ENCODE measurements around the gene CALR. TPM values are rescaled to one million over a fixed set of nuclear protein-coding genes. Genes with fewer than 3 reads are reported as not detected.

CALR gene
- polyA plus RNA-seq, 3 donors from 2014 or later: 125 to 301 (median 238) TPM

DNA sequence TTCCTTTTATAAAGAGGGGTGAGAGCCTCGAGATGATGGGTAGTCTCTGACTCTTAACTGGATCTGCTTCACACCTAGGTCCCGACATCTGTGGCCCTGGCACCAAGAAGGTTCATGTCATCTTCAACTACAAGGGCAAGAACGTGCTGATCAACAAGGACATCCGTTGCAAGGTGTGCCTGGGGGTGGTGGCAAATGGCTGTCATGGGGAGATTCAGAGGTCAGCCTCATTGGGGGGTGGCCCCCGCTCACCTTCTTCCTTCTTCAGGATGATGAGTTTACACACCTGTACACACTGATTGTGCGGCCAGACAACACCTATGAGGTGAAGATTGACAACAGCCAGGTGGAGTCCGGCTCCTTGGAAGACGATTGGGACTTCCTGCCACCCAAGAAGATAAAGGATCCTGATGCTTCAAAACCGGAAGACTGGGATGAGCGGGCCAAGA is 1.6 kb downstream of the CALR start:
- Mint-ChIP-seq H3K27me3 (ENCODE audit: low read depth in 3 of 3) (peaks cover 22 to 32% (median 27%) of the 10 kb centered on the region in 3 donors), H3K36me3 (peaks cover 19 to 42% (median 21%) of the 10 kb centered on the region in 3 donors), H3K27ac (peak overlapping the region; percentile 93 to 98 (median 98)), H3K4me3 (peak overlapping the region; percentile 97 to 100 (median 98)), H3K9me3 (no peaks in the 10 kb centered on the region), H3K4me1 (peaks cover 52 to 60% of the 10 kb centered on the region in 2 donors)
- DNase-seq: no peak

GRCh38 chr19:12940897-12941296 is 2.5 kb downstream of the CALR start:
- no peak for DNase-seq
- Mint-ChIP-seq H3K27me3 (ENCODE audit: low read depth in 3 of 3) (peaks cover 29 to 40% (median 32%) of the 10 kb centered on the region in 3 donors), H3K9me3 (no peaks in the 10 kb centered on the region), H3K27ac (peak overlapping the region in 5 of 6 donors; percentile 49 to 85 (median 77)), H3K4me3 (peak overlapping the region; percentile 53 to 98 (median 97)), H3K36me3 (peaks cover 19 to 42% (median 21%) of the 10 kb centered on the region in 3 donors), H3K4me1 (peaks cover 60 to 67% of the 10 kb centered on the region in 2 donors)

DNA sequence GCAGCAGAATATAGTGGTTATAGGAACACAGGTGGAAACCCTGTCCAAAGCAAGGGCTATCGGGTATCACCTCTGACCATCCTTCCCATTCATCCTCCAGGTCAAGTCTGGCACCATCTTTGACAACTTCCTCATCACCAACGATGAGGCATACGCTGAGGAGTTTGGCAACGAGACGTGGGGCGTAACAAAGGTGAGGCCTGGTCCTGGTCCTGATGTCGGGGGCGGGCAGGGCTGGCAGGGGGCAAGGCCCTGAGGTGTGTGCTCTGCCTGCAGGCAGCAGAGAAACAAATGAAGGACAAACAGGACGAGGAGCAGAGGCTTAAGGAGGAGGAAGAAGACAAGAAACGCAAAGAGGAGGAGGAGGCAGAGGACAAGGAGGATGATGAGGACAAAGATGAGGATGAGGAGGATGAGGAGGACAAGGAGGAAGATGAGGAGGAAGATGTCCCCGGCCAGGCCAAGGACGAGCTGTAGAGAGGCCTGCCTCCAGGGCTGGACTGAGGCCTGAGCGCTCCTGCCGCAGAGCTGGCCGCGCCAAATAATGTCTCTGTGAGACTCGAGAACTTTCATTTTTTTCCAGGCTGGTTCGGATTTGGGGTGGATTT is 5.1 kb downstream of the CALR start:
- Mint-ChIP-seq H3K27ac (peak overlapping the region; percentile 84 to 96 (median 90)), H3K4me1 (peaks cover 56 to 74% of the 10 kb centered on the region in 2 donors), H3K4me3 (peak overlapping the region in 4 of 5 donors; percentile 25 to 48 (median 32)), H3K36me3 (peaks cover 19 to 42% (median 21%) of the 10 kb centered on the region in 3 donors), H3K27me3 (ENCODE audit: low read depth in 3 of 3) (peaks cover 29 to 33% (median 30%) of the 10 kb centered on the region in 3 donors), H3K9me3 (no peaks in the 10 kb centered on the region)
- DNase-seq: no peak

DNA sequence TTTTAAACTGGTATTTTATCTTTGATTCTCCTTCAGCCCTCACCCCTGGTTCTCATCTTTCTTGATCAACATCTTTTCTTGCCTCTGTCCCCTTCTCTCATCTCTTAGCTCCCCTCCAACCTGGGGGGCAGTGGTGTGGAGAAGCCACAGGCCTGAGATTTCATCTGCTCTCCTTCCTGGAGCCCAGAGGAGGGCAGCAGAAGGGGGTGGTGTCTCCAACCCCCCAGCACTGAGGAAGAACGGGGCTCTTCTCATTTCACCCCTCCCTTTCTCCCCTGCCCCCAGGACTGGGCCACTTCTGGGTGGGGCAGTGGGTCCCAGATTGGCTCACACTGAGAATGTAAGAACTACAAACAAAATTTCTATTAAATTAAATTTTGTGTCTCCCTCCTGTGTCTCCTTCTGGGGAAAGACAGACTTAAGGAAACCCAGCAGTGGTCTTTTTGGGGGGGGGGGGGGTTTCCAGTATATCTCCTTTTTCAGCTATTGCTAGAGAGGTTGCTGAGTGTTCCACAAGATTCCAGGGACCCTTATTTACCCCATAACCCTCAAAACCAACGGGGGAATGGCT is 5.8 kb downstream of the CALR start:
- DNase-seq: no peak
- Mint-ChIP-seq H3K36me3 (peaks cover 19 to 38% (median 21%) of the 10 kb centered on the region in 3 donors), H3K9me3 (no peaks in the 10 kb centered on the region), H3K27me3 (ENCODE audit: low read depth in 3 of 3) (peaks cover 23 to 28% (median 24%) of the 10 kb centered on the region in 3 donors), H3K4me3 (no peak overlapping the region), H3K4me1 (peaks cover 51 to 69% of the 10 kb centered on the region in 2 donors), H3K27ac (peak overlapping the region; percentile 91 to 97 (median 96))

- Mint-ChIP-seq H3K4me1 (peaks cover 37 to 62% of the 10 kb centered on the region in 2 donors), H3K9me3 (no peaks in the 10 kb centered on the region), H3K4me3 (peak within 1 kb of the TSS; percentile 86 to 90 (median 89)), H3K27me3 (ENCODE audit: low read depth in 3 of 3) (peaks cover 16 to 25% (median 20%) of the 10 kb centered on the region in 3 donors), H3K36me3 (peaks cover 9 to 31% (median 13%) of the 10 kb centered on the region in 3 donors), H3K27ac (peak within 1 kb of the TSS; percentile 91 to 97 (median 96))
- DNase-seq: peak; percentile 99
Measured at GRCh38 chr19:12945479-12946091, 7.2 kb downstream of the CALR start, which contains the start of gene RAD23A. RAD23A (plus strand) TSS chr19:12945862; CDS start chr19:12945949, 87 bp downstream.

DNA sequence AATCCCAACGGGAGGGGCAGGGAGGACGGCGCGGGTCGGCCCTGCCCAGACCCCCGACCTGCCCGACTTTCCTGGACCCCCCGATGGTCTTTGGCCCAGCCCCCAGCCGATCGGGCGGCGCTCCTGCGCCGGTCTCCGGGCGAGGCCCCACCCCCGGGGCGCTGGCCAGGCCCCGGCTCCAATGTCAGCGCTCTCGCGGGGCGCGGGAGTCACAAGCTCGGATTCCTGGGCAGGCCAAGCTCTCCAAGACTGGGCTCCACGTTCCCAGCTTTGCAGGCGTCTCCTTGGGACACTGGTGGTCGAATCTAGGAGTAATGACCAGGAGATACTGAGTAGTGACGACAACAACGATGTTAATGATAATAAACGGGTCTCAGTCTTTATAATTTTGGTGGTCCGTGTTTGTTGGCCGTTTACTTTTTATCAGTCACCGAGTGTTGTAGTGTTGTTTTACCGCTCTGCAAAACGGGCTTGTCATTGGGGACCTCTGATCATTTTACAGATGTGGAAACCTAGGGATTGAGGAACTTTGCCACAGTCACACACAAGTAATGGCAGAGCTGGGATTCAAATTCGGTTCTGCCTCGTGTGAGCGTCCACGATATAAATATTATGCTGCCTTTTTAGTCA is 7.8 kb downstream of the CALR start:
- Mint-ChIP-seq H3K27me3 (ENCODE audit: low read depth in 3 of 3) (peaks cover 17 to 25% (median 21%) of the 10 kb centered on the region in 3 donors), H3K4me1 (peaks cover 32 to 57% of the 10 kb centered on the region in 2 donors), H3K4me3 (peak overlapping the region; percentile 85 to 90 (median 87)), H3K36me3 (peaks cover 6 to 25% (median 15%) of the 10 kb centered on the region in 3 donors), H3K9me3 (no peaks in the 10 kb centered on the region), H3K27ac (peak overlapping the region; percentile 83 to 96 (median 92))
- peak in 2 of 3 donors; percentile 35 to 51 for DNase-seq

DNA sequence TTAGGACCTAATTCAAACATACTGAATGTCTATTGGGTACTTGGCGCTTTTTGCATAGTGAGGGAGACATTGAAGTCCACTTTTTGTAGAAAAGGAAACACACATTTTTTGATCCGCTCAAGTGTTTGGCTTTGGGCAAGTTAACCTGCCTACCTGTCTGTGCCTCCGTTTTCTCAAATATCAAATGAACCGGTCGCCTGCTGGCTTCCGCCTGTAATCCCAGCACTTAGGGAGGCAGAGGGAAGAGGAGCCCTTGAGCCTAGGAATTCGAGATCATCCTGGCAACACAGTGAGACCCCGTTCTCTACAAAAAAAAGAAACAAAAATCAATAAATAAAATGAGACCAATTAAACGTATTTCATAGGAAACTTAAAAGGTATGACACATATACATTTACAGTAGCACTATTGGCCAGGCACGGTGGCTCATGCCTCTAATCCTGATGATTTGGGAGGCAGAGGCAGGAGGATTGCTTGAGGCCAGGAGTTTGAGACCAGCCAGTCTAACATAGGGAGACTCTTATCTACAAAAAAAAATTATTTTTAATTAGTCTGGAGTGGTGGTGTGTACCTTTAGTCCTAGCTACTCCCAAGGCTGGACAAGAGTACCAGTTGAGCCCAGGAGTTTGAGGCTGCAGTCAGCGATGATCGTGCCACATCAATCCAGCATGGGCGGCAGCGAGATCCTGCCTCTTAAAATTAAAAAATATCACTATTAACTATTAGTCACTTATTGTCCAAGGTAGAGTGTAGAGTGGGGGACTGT is 8.5 kb downstream of the CALR start:
- H3K9me3 Mint-ChIP-seq: no peaks in the 10 kb centered on the region
- peaks cover 18 to 25% (median 23%) of the 10 kb centered on the region in 3 donors for H3K27me3 Mint-ChIP-seq (ENCODE audit: low read depth in 3 of 3)
- peaks cover 33 to 57% of the 10 kb centered on the region in 2 donors for H3K4me1 Mint-ChIP-seq
- peak overlapping the region; percentile 85 to 90 (median 87) for H3K4me3 Mint-ChIP-seq
- H3K36me3 Mint-ChIP-seq: peaks cover 6 to 24% (median 18%) of the 10 kb centered on the region in 3 donors
- peak overlapping the region; percentile 83 to 96 (median 91) for H3K27ac Mint-ChIP-seq
- DNase-seq: no peak

- peaks cover 30 to 51% of the 10 kb centered on the region in 2 donors for H3K4me1 Mint-ChIP-seq
Measured at GRCh38 chr19:12947702-12948611, 9.5 kb downstream of the CALR start.

GRCh38 chr19:12948612-12949362 is 10.4 kb downstream of the CALR start:
- Mint-ChIP-seq H3K4me3 (no peak overlapping the region), H3K4me1 (peaks cover 25 to 43% of the 10 kb centered on the region in 2 donors), H3K36me3 (peaks cover 0 to 14% (median 12%) of the 10 kb centered on the region in 3 donors), H3K27ac (peak overlapping the region in 2 of 6 donors; percentile 28), H3K9me3 (no peaks in the 10 kb centered on the region), H3K27me3 (ENCODE audit: low read depth in 3 of 3) (peaks cover 16 to 18% (median 17%) of the 10 kb centered on the region in 3 donors)
- DNase-seq: no peak

More at GRCh38 chr19:12947702-12948611, 9.5 kb downstream of the CALR start:
- peak overlapping the region in 3 of 5 donors; percentile 4 to 47 (median 12) for H3K4me3 Mint-ChIP-seq
- no peak for DNase-seq
- H3K36me3 Mint-ChIP-seq: peaks cover 6 to 21% (median 18%) of the 10 kb centered on the region in 3 donors
- H3K27ac Mint-ChIP-seq: peak overlapping the region in 4 of 6 donors; percentile 44 to 62 (median 57)
- H3K9me3 Mint-ChIP-seq: no peaks in the 10 kb centered on the region
- H3K27me3 Mint-ChIP-seq (ENCODE audit: low read depth in 3 of 3): peaks cover 18 to 23% (median 21%) of the 10 kb centered on the region in 3 donors

DNA sequence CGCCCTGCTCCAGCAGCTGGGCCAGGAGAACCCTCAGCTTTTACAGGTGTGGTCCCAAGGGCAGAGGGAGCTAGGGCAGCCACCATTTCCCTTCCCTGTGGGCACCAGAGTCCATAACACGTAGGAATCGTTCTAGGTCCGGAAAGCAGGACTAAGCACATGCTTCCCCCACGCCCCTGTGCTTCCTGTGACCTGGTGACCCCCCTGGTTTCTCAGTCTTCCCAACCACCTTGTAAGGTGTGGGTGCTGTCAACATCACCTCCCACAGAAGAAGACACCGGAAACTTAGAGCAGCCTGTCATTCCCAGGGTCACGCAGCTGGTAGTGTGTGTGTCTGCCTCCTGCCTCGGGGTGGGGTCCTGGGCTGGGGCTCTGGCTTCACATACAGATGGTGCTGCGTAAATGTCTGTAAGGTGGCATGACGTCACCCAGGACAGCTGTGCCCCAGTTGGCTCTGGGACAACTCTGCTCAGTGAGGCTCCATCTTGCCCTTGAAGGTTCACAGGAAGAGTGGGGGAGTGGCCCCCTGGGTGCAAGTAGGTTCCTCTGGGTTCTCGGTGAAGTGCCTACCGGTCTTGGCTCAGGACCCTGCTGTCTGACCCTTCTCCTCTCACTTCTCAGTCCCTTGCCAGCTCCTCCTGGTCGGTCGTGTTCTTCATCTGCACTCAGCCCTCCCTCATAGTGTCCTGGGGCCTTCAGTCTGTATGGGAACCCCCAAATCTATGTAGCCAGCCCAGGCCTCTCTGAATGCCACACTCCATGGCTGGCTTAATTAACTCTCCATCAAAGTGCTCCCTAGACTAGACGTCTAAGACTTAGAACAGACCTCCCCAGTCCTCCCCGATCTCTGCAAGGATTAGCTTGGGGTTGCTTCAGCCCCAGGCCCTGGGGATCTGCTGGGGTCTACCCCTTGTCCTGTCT is 11.2 kb downstream of the CALR start:
- H3K36me3 Mint-ChIP-seq: peaks cover 0 to 10% (median 9%) of the 10 kb centered on the region in 3 donors
- peak overlapping the region in 3 of 6 donors; percentile 39 to 71 (median 61) for H3K27ac Mint-ChIP-seq
- peaks cover 28 to 40% of the 10 kb centered on the region in 2 donors for H3K4me1 Mint-ChIP-seq
- H3K9me3 Mint-ChIP-seq: no peaks in the 10 kb centered on the region
- no peak overlapping the region for H3K4me3 Mint-ChIP-seq
- no peak for DNase-seq
- H3K27me3 Mint-ChIP-seq (ENCODE audit: low read depth in 3 of 3): peaks cover 16 to 17% (median 17%) of the 10 kb centered on the region in 3 donors

Data from immature natural killer cell (primary cell).